ENCODE results near the gene COG5.
"Not testable (repeated sequence)": the region's sequence is repeated elsewhere in the genome, so short reads cannot be mapped to it uniquely, and the experiment has no call there.

The COG5 gene

GRCh38 chr7:107164092-107164491, 399.6 kb downstream of the COG5 start:
- no peak for DNase-seq
- TF ChIP-seq, protein P1, sequence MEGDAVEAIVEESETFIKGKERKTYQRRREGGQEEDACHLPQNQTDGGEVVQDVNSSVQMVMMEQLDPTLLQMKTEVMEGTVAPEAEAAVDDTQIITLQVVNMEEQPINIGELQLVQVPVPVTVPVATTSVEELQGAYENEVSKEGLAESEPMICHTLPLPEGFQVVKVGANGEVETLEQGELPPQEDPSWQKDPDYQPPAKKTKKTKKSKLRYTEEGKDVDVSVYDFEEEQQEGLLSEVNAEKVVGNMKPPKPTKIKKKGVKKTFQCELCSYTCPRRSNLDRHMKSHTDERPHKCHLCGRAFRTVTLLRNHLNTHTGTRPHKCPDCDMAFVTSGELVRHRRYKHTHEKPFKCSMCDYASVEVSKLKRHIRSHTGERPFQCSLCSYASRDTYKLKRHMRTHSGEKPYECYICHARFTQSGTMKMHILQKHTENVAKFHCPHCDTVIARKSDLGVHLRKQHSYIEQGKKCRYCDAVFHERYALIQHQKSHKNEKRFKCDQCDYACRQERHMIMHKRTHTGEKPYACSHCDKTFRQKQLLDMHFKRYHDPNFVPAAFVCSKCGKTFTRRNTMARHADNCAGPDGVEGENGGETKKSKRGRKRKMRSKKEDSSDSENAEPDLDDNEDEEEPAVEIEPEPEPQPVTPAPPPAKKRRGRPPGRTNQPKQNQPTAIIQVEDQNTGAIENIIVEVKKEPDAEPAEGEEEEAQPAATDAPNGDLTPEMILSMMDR (IDR thresholded peaks at IDR 0.05), result no peak
- Mint-ChIP-seq H3K27me3 (ENCODE audit: low read depth, poor library complexity) (no peaks in the 10 kb centered on the region), H3K4me3 (no peak overlapping the region), H3K9me3 (no peaks in the 10 kb centered on the region), H3K27ac (no peak overlapping the region), H3K36me3 (ENCODE audit: low read depth) (no peaks in the 10 kb centered on the region), H3K4me1 (peaks cover 31% of the 10 kb centered on the region)

DNA sequence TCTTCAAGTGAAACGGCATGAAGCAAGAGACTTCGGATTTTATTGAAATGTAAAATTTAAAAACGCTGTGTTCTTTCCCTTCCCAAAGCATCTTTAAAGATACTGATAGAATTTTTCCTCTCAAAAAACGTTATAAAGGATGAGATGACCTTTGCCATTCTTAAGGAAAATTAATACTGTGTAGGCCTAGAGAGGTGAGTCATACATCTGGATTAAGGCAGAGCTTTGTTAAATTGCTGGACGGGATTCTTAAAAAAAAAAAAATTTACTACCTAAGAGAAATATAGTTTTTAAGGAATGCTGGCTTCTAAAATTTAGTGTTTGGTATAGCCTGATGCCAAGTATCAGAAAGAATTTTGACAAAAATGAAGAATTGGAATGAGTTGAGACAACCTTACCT, 401.2 kb downstream of the COG5 start:
- Mint-ChIP-seq H3K4me3 (no peak overlapping the region), H3K36me3 (ENCODE audit: low read depth) (peaks cover under 1% of the 10 kb centered on the region), H3K9me3 (no peaks in the 10 kb centered on the region), H3K4me1 (peaks cover 24% of the 10 kb centered on the region), H3K27ac (no peak overlapping the region), H3K27me3 (ENCODE audit: low read depth, poor library complexity) (no peaks in the 10 kb centered on the region)
- TF ChIP-seq, protein P1 (IDR thresholded peaks at IDR 0.05), result no peak
- no peak for DNase-seq

- Mint-ChIP-seq H3K27me3 (ENCODE audit: low read depth, poor library complexity) (peaks cover 6% of the 10 kb centered on the region), H3K27ac (no peak overlapping the region), H3K4me3 (no peak overlapping the region), H3K36me3 (ENCODE audit: low read depth) (peaks cover 7% of the 10 kb centered on the region), H3K9me3 (no peaks in the 10 kb centered on the region), H3K4me1 (peaks cover 13% of the 10 kb centered on the region)
- DNase-seq, result no peak
- TF ChIP-seq, protein P1 (IDR thresholded peaks at IDR 0.05), result no peak
These were observed 402.3 kb downstream of the COG5 start for GRCh38 chr7:107161415-107161814.

DNA sequence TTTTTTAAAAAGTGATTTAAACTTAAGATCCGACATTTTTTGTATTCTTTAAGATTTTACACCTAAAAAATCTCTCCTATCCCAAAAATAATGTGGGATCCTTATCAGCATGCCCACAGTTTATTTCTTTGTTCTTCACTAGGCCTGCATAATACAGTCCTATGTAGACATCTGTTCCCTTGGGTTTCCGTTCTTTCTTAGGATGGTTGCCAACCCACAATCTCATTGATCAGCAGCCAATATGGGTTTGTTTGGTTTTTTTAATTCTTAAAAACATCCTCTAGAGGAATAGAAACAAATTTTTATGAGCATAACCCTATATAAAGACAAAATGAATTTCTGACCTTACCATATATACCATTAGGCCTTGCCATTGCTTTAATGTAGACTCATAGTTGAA, 403.3 kb downstream of the COG5 start:
- peaks cover 12% of the 10 kb centered on the region for H3K36me3 Mint-ChIP-seq (ENCODE audit: low read depth)

DNA sequence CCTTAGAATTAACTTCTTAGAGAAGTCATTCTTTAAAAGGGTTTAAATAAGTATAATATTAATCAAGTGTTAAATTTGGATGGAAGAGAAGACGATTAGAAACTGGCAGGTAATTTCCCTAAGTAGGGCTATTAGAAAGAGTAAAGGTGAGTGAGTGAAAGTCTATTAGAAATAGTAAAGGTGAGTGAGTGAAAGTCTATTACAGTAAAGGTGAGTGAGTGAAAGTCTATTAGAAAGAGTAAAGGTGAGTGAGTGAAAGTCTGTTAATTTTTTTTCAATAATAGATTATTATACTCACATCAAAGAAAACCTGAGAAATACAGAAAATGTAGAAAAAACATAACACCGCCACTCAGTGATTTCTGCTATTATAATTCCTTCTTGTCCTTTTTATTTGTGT, 405.7 kb downstream of the COG5 start:
- Mint-ChIP-seq H3K27ac (no peak overlapping the region), H3K27me3 (ENCODE audit: low read depth, poor library complexity) (peaks cover 6% of the 10 kb centered on the region), H3K4me3 (no peak overlapping the region), H3K9me3 (no peaks in the 10 kb centered on the region), H3K4me1 (no peaks in the 10 kb centered on the region), H3K36me3 (ENCODE audit: low read depth) (peaks cover 12% of the 10 kb centered on the region)
- TF ChIP-seq, protein P1 (IDR thresholded peaks at IDR 0.05), result no peak
- DNase-seq, result no peak

More for the DNA sequence above, 403.3 kb downstream of the COG5 start:
- no peak overlapping the region for H3K4me3 Mint-ChIP-seq
- no peaks in the 10 kb centered on the region for H3K9me3 Mint-ChIP-seq
- peaks cover 4% of the 10 kb centered on the region for H3K4me1 Mint-ChIP-seq
- no peak for DNase-seq
- TF ChIP-seq, protein P1 (IDR thresholded peaks at IDR 0.05), result no peak
- no peak overlapping the region for H3K27ac Mint-ChIP-seq
- peaks cover 6% of the 10 kb centered on the region for H3K27me3 Mint-ChIP-seq (ENCODE audit: low read depth, poor library complexity)

GRCh38 chr7:107157091-107157490, 406.6 kb downstream of the COG5 start:
- no peaks in the 10 kb centered on the region for H3K4me1 Mint-ChIP-seq
- H3K27ac Mint-ChIP-seq, result no peak overlapping the region
- peaks cover 6% of the 10 kb centered on the region for H3K27me3 Mint-ChIP-seq (ENCODE audit: low read depth, poor library complexity)
- peaks cover 12% of the 10 kb centered on the region for H3K36me3 Mint-ChIP-seq (ENCODE audit: low read depth)
- H3K4me3 Mint-ChIP-seq, result no peak overlapping the region
- DNase-seq, result no peak
- H3K9me3 Mint-ChIP-seq, result no peaks in the 10 kb centered on the region
- TF ChIP-seq, protein P1 (IDR thresholded peaks at IDR 0.05), result no peak

GRCh38 chr7:107155726-107156125, 408.0 kb downstream of the COG5 start:
- not testable (repeated sequence) for DNase-seq; H3K9me3 Mint-ChIP-seq; H3K27ac Mint-ChIP-seq; H3K4me1 Mint-ChIP-seq; H3K27me3 Mint-ChIP-seq (ENCODE audit: low read depth, poor library complexity); H3K4me3 Mint-ChIP-seq
- H3K36me3 Mint-ChIP-seq (ENCODE audit: low read depth), result peaks cover 12% of the 10 kb centered on the region
